Stimulated activated CD8-positive, alpha-beta memory T cell treated with anti-CD3 and anti-CD28 coated beads, Interleukin-2, amount 100 ng/mL, for 48 hours (primary cell): ENCODE measurements around the gene MEA1.
A peak's percentile ranks its signal among the peaks of the same experiment; 100 is the strongest.

ENCODE experiments used
- DNase-seq, 2 donors: peaks; one replicate each; pipeline ENCODE4 v3.0.0-alpha.2; 2020; ENCODE audit warnings: low read depth in 2 of 2

MEA1 gene

GRCh38 chr6:43038727-43039126 is 25.0 kb upstream of the MEA1 start:
- no peak for DNase-seq

DNA sequence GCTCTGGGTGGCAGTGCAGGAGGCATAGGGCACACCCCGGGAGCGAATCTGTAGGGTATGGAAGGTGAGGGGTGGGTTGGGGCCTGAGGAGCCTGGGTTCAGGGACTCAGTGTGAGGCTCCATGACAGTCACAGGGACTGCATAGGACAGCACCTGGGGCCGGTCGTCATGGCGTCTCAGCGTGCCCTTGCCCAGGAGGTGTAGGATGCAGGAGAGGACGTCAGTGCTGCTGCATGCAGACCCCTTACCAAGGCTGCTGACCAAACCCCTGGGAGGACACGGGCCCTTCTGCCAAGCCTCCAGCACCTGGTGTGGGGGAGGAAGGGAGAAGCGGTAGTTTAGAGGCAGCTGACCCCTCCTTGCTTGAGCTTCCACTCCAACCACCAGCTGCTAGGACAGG is 24.0 kb upstream of the MEA1 start:
- no peak for DNase-seq

- no peak for DNase-seq
Measured at GRCh38 chr6:43037197-43037596, 23.5 kb upstream of the MEA1 start.

DNA sequence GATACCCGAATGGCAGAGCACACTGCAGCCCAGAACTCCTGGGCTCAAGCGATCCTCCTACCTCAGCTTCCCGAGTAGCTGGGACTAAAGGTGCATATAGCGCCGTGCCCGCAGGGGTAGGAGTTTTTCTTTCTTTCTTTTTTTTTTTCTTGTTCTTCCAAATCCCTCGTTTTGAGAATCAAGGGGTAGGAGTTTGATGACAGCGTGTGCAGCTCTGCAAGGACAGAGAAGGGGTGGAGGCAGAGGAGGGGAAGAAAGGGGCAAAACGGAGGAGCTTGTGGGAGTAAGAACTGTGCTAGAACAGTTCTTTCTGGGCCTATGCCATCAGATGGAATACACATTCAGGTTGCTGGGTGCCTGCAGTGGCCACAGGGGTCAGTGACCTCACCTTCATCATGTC is 23.0 kb upstream of the MEA1 start:
- no peak for DNase-seq

DNA sequence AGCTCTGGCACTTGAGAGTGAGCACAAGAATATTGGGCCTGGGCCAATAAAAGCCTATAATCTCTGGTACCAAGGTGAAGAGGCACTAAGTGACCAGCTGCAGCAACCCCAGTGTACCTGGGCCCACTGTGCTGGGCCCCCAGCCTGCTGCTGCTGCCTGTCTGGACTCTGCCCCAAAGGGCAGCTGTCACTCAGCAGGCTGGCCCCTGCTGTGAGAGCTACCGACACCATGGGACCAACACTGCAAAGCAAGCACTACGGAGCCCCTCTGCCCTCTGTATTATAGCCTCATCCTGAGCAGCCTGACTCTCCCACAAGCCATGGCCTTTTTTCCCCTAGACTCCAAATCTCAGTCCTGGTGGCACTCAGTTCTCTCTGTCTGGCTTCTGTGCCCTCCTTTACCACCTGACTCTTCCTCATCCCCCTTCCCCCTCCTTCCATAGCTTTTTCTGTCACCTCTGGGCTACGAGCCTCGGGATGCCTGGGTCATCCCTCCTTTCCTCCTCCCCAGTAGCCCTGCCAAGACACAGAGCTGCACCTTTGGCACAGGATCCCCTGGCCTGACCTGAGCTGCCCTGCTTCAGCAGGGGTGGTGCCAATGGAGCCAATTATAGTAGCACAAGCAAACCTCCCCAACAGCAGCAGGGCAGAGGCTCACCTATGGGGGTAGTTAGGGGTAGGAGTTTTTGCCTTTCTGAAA is 21.9 kb upstream of the MEA1 start:
- no peak for DNase-seq

GRCh38 chr6:43034190-43034525 is 20.4 kb upstream of the MEA1 start:
- no peak for DNase-seq

GRCh38 chr6:43033496-43034189 is 19.9 kb upstream of the MEA1 start:
- DNase-seq = no peak

GRCh38 chr6:43032326-43032725 is 18.6 kb upstream of the MEA1 start:
- no peak for DNase-seq

- DNase-seq = no peak
Measured at GRCh38 chr6:43029120-43029519, 15.4 kb upstream of the MEA1 start.

DNA sequence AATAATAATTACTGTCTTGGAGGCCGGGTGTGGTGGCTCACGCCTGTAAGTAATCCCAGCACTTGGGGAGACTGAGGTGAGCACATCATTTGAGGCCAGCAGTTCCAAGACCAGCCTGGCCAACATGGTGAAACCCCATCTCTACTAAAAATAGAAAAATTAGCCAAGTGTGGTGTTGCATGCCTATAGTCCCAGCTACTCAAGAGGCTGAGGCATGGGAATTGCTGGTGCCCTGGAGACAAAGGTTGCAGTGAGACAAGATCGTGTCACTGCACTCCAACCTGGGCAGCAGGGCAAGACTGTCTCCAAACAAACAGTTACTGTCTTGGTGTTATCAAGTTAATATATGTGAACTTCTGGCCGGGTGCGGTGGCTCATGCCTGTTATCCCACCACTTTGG is 12.6 kb upstream of the MEA1 start:
- DNase-seq = no peak

GRCh38 chr6:43024436-43024835 is 10.7 kb upstream of the MEA1 start:
- no peak for DNase-seq

GRCh38 chr6:43021270-43022047 is 7.7 kb upstream of the MEA1 start, which contains the start of gene RRP36:
Gene RRP36, plus strand, starts transcription at chr6:43021623. Its CDS starts 32 bp downstream, at chr6:43021655.
- DNase-seq = peak; percentile 67 to 68

DNA sequence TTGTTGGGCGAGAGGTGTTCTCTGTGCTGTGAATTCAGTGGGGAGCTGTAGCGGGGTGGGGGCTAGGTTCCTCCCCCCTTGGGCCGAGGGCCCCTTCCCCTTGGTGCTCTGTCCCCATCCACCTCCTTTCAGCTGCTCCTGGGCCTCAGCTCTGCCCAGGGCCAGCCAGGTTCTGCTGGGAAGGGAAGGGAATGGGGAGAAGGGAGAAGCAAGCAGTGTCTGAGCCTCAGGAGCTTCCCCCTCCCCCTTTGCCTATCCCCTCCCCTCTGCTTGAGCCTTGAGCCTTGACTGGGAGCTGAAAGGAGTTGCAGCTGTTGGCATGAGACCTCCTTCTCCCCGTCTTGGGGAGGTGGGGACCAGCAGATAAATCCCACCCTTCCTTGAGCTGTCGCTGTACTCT is 7.1 kb upstream of the MEA1 start:
- no peak for DNase-seq

DNA sequence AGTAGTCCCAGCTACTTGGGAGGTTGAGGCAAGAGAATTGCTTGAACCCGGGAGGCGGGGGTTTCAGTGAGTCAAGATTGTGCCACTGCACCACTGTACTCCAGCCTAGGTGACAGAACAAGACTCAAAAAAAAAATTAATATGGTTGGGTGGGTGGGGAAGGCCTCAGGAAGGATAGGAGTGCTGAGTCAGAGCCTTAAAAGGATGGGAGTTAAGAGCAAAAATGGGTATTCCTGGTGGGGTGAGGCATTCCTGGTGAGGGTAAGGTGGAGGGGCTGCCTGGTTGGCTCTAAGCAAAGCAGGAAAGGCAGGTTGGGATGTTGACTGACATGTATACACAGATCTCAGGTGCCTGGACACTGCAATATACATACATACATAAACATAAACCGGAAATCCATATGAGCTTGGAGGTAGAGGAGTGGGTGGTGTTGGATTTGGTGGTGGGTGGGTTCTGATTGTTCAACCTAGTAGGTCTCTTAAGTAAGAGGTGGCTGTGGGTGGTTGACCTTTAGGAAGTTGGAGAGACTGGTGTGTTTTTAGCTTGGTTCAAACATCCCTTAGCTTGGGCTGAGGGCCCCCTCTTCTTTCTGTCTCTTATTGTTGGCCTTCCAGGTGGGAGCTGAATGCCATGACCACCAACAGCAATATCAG is 6.4 kb upstream of the MEA1 start:
- no peak for DNase-seq

- DNase-seq = no peak
Measured at GRCh38 chr6:43019152-43019551, 5.4 kb upstream of the MEA1 start.

GRCh38 chr6:43016943-43017334 is 3.2 kb upstream of the MEA1 start:
- no peak for DNase-seq

GRCh38 chr6:43016176-43016942 is 2.6 kb upstream of the MEA1 start:
- no peak for DNase-seq

- DNase-seq = no peak
Measured at GRCh38 chr6:43014434-43014909, 726 bp upstream of the MEA1 start.

GRCh38 chr6:43013097-43013842 is 476 bp downstream of the MEA1 start:
- no peak for DNase-seq

DNA sequence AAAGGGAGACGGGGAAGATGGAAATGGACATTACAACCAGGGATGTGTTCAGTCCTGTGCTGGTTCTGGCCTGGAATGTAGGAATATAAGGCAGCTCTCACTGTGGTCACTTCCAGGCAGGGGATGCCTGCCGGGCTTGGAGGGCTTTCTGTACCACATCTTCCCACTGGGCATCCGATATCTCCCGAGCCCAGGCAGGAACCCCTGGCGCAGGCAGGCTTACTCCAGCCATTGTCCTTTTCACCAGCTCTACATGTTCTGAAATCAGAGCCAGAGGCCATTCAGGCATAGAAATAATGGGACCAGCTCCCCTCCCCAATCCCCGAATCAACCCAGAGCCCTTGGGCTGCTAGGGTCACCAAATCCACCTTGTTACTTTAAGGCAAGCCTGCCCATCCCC is 1.4 kb downstream of the MEA1 start:
- no peak for DNase-seq

DNA sequence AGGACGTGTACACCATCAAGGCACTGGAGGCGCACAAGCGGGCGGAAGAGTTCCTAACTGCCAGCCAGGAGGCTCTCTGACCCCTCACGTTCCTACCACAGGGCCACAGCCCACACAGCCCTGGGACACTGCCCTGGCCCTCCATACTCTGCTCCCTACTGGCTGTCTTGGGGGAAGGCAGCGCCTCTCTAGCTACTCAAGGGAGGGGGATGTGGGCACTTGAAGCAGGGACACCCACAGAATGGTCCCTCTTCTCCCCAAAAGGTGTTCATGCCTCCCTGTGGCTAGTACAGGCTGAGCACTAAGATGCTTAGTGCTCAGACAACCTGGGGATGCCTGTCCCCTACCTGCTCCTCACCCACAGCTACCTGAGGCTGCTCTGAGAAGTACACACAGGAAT is 2.5 kb downstream of the MEA1 start:
- no peak for DNase-seq
